ENCODE results near the gene TRPV5. TPM values are rescaled to one million over a fixed set of nuclear protein-coding genes. Genes with fewer than 3 reads are reported as not detected.

The TRPV5 gene
- total and polyA plus RNA-seq, 8 donors = not detected

- no peak for DNase-seq
- Histone ChIP-seq H3K4me3 (no peak overlapping the region), H3K4me1 (peaks cover 0 to 18% (median 10%) of the 10 kb centered on the region in 4 donors), H3K27ac (no peak overlapping the region), H3K9me3 (no peaks in the 10 kb centered on the region), H3K36me3 (no peaks in the 10 kb centered on the region), H3K27me3 (peaks cover 0 to 33% (median 0%) of the 10 kb centered on the region in 3 donors)
- TF ChIP-seq CTCF (IDR thresholded peaks at IDR 0.05) (no peak), POLR2A (IDR thresholded peaks at IDR 0.05) (no peak), POLR2AphosphoS5 (IDR thresholded peaks at IDR 0.05) (no peak), EP300 (IDR thresholded peaks at IDR 0.05) (no peak)
- 82 to 87% (median 84%) methylated on average over 5 of the region's 5 CpGs for WGBS, 5 donors
- intact Hi-C loops (cut with DNase I; ENCODE audit: low total_unique reads) = loop anchor here (5.0 kb wide), 1 partner anchor 125 kb away; no protein-coding TSS in a partner anchor
Measured at GRCh38 chr7:142882338-142882678, 51.2 kb downstream of the TRPV5 start.

GRCh38 chr7:142881586-142882337 lies 51.8 kb downstream of the TRPV5 start:
- TF ChIP-seq POLR2A (IDR thresholded peaks at IDR 0.05) = no peak
- no peak for TF ChIP-seq CTCF (IDR thresholded peaks at IDR 0.05)
- TF ChIP-seq EP300 (IDR thresholded peaks at IDR 0.05) = no peak
- TF ChIP-seq POLR2AphosphoS5 (IDR thresholded peaks at IDR 0.05) = no peak
- no peak overlapping the region for H3K27ac ChIP-seq
- H3K36me3 ChIP-seq = no peaks in the 10 kb centered on the region
- no peak for DNase-seq
- H3K27me3 ChIP-seq = peaks cover 0 to 31% (median 0%) of the 10 kb centered on the region in 3 donors
- H3K4me3 ChIP-seq = no peak overlapping the region
- 76 to 82% (median 80%) methylated on average over 7 to 9 of the region's 9 CpGs for WGBS, 5 donors
- H3K4me1 ChIP-seq = peaks cover 0 to 18% (median 10%) of the 10 kb centered on the region in 4 donors
- H3K9me3 ChIP-seq = no peaks in the 10 kb centered on the region
- intact Hi-C loops (cut with DNase I; ENCODE audit: low total_unique reads) = loop anchor here (5.0 kb wide), 1 partner anchor 126 kb away; no protein-coding TSS in a partner anchor

GRCh38 chr7:142880876-142881505 lies 52.6 kb downstream of the TRPV5 start:
- peak; percentile 58 to 70 for DNase-seq
- intact Hi-C loops (cut with DNase I; ENCODE audit: low total_unique reads) = loop anchor here (5.0 kb wide), 1 partner anchor 126 kb away; no protein-coding TSS in a partner anchor
- Histone ChIP-seq H3K27me3 (peaks cover 0 to 26% (median 0%) of the 10 kb centered on the region in 3 donors), H3K27ac (no peak overlapping the region), H3K9me3 (no peaks in the 10 kb centered on the region), H3K4me1 (peaks cover 0 to 18% (median 8%) of the 10 kb centered on the region in 4 donors), H3K4me3 (no peak overlapping the region), H3K36me3 (no peaks in the 10 kb centered on the region)
- TF ChIP-seq CTCF (IDR thresholded peaks at IDR 0.05) (peak in 5 of 7 experiments; percentile 55 to 85 (median 85)), EP300 (IDR thresholded peaks at IDR 0.05) (no peak)
- 26 to 41% (median 27%) methylated on average over 7 to 8 of the region's 8 CpGs for WGBS, 5 donors

GRCh38 chr7:142879060-142879459 lies 54.5 kb downstream of the TRPV5 start:
- Histone ChIP-seq H3K27me3 (peaks cover 0 to 26% (median 0%) of the 10 kb centered on the region in 3 donors), H3K9me3 (no peaks in the 10 kb centered on the region), H3K36me3 (no peaks in the 10 kb centered on the region), H3K4me1 (peaks cover 0 to 8% (median 1%) of the 10 kb centered on the region in 4 donors), H3K4me3 (no peak overlapping the region), H3K27ac (no peak overlapping the region)
- TF ChIP-seq POLR2A (IDR thresholded peaks at IDR 0.05) = no peak
- TF ChIP-seq CTCF (IDR thresholded peaks at IDR 0.05) = no peak
- TF ChIP-seq EP300 (IDR thresholded peaks at IDR 0.05) = no peak
- no peak for TF ChIP-seq POLR2AphosphoS5 (IDR thresholded peaks at IDR 0.05)
- intact Hi-C loops (cut with DNase I; ENCODE audit: low total_unique reads) = no loop called here
- 82 to 94% (median 87%) methylated on average over 5 of the region's 5 CpGs for WGBS, 5 donors
- no peak for DNase-seq
